Cardiac septum (tissue), 1 donor: ENCODE data around the gene CLEC12A. TPM values are rescaled to one million over a fixed set of nuclear protein-coding genes. Genes with fewer than 3 reads are reported as not detected.
"Not testable (repeated sequence)": the region's sequence is repeated elsewhere in the genome, so short reads cannot be mapped to it uniquely, and the experiment has no call there.

Experiments
- DNase-seq: peaks from one replicate; pipeline ENCODE4 v3.0.0-alpha.2; 2020; ENCODE audit warnings: low spot score
- intact Hi-C: fragments of 100-400 bp; cut with DNase I; formaldehyde crosslinking; loops from one replicate; pipeline ENCODE4 v1.14.0; 2022
- long read RNA-seq: library from polyadenylated mRNA; unstranded; transcript quantifications from one replicate; pipeline ENCODE4 v2.0.0, GENCODE V29; 2021
- total RNA-seq: library from RNA; stranded (reverse); fragmentation: NEBNext Ultra II Directional; extraction: Animal tissue kit (Norgen Biotek cat#: 25700); gene quantifications from one replicate; pipeline ENCODE4 v1.2.1, GENCODE V29; 2021
- donor health status: DM: no; HTN: no; CAD: no.

The CLEC12A gene
- total RNA-seq = 0.30 TPM
- long read RNA-seq, partial matches to known transcripts = 0 of 1 reads
- long read RNA-seq, other reads (novel, unspliced or antisense) = 1 of 1 reads

- no peak for DNase-seq
- intact Hi-C loops = no loop called here
These were observed at the start of gene CLEC12A for GRCh38 chr12:9971181-9971580. CLEC12A (plus strand) TSS chr12:9971409; CDS start chr12:9971597, 188 bp downstream.

GRCh38 chr12:9922429-9922828 is 48.8 kb upstream of the CLEC12A start:
- intact Hi-C loops = no loop called here

GRCh38 chr12:9925705-9926393 is 45.4 kb upstream of the CLEC12A start:
- intact Hi-C loops = loop anchor here (5.0 kb wide), 2 partner anchors 114 to 174 kb away; no protein-coding TSS in a partner anchor
- DNase-seq = no peak

More at GRCh38 chr12:9922429-9922828, 48.8 kb upstream of the CLEC12A start:
- DNase-seq = no peak

- DNase-seq = no peak
- intact Hi-C loops = loop anchor here (5.0 kb wide), 2 partner anchors 115 to 175 kb away; no protein-coding TSS in a partner anchor
These were observed 44.3 kb upstream of the CLEC12A start for GRCh38 chr12:9926876-9927275.

GRCh38 chr12:9928607-9929006 is 42.6 kb upstream of the CLEC12A start:
- intact Hi-C loops = loop anchor here (5.0 kb wide), 2 partner anchors 116 to 176 kb away; no protein-coding TSS in a partner anchor
- DNase-seq = no peak

- DNase-seq = no peak
- intact Hi-C loops = no loop called here
These were observed 40.0 kb upstream of the CLEC12A start for GRCh38 chr12:9931245-9931644.

- DNase-seq = no peak
- intact Hi-C loops = no loop called here
These were observed 38.9 kb upstream of the CLEC12A start, which contains the start of gene CLEC2A for GRCh38 chr12:9932270-9932669. CLEC2A (minus strand) TSS chr12:9932370; CDS start chr12:9932329, 41 bp downstream.

- intact Hi-C loops = no loop called here
- DNase-seq = no peak
These were observed 37.3 kb upstream of the CLEC12A start for GRCh38 chr12:9933958-9934357.

GRCh38 chr12:9935026-9935425 is 36.2 kb upstream of the CLEC12A start:
- intact Hi-C loops = no loop called here
- no peak for DNase-seq

- intact Hi-C loops = no loop called here
- DNase-seq = no peak
These were observed 34.6 kb upstream of the CLEC12A start for GRCh38 chr12:9936591-9936990.

GRCh38 chr12:9940375-9940774 is 30.8 kb upstream of the CLEC12A start:
- intact Hi-C loops = no loop called here
- DNase-seq = no peak

GRCh38 chr12:9941838-9942237 is 29.4 kb upstream of the CLEC12A start:
- no peak for DNase-seq
- intact Hi-C loops = no loop called here

- intact Hi-C loops = no loop called here
- no peak for DNase-seq
These were observed 28.0 kb upstream of the CLEC12A start for GRCh38 chr12:9943240-9943639.

GRCh38 chr12:9944391-9944790 is 26.8 kb upstream of the CLEC12A start:
- no peak for DNase-seq
- intact Hi-C loops = no loop called here

GRCh38 chr12:9947674-9948073 is 23.5 kb upstream of the CLEC12A start:
- intact Hi-C loops = no loop called here

GRCh38 chr12:9948606-9949296 is 22.5 kb upstream of the CLEC12A start:
- intact Hi-C loops = no loop called here
- DNase-seq = no peak

More at GRCh38 chr12:9947674-9948073, 23.5 kb upstream of the CLEC12A start:
- DNase-seq = no peak

- intact Hi-C loops = no loop called here
- DNase-seq = no peak
These were observed 20.1 kb upstream of the CLEC12A start for GRCh38 chr12:9951026-9951675.

- DNase-seq, intact Hi-C loops: not testable (repeated sequence)
These were observed 18.1 kb upstream of the CLEC12A start for GRCh38 chr12:9952954-9953729.

- DNase-seq = no peak
- intact Hi-C loops = no loop called here
These were observed 13.4 kb upstream of the CLEC12A start for GRCh38 chr12:9957834-9958233.
